H1 (cell line): ENCODE data around the gene NAT10. TPM values are rescaled to one million over a fixed set of nuclear protein-coding genes. Genes with fewer than 3 reads are reported as not detected.

Experiments
- CEBPB ChIP-seq: IDR thresholded peaks from 2 replicates; pipeline ENCODE4 v1.6.1; 2012; ENCODE audit warnings: low read depth, low read length
- CHD7 ChIP-seq: fragments of 300-600 bp; sonication (generic); IDR thresholded peaks from 2 replicates; pipeline ENCODE4 v1.7.1; 2012; ENCODE audit warnings: low read length, moderate library complexity, mild to moderate bottlenecking, inconsistent platforms; ENCODE audit not compliant: insufficient replicate concordance
- TAF7 ChIP-seq: optimal IDR thresholded peaks from 2 replicates; pipeline ENCODE3; 2011; ENCODE audit warnings: low read depth, mild to moderate bottlenecking, inconsistent platforms, low read length, moderate library complexity, borderline replicate concordance
- polyA plus RNA-seq, 7 experiments: library from polyadenylated mRNA; depleted of rRNA in 3 of 7; stranded (reverse) in 5 of 7; unstranded in 2 of 7; fragments of >200 nt in 5 of 7; fragments of 200-250 nt in 2 of 7; gene quantifications; 1 replicate in 5 of 7; 2 replicates in 1 of 7; 4 replicates in 1 of 7; pipeline versions ENCODE4 v1.2.1 to v1.2.3, GENCODE V29; 2011 to 2013; ENCODE audit warnings: missing spikeins in 2 of 7, mixed read lengths in 2 of 7
- total RNA-seq: library from RNA; stranded (reverse); fragmentation: NEBNext Ultra II Directional; extraction: Animal tissue kit (Norgen Biotek cat#: 25700); gene quantifications from 2 replicates; pipeline ENCODE4 v1.2.1, GENCODE V29; 2021

NAT10 gene
- total and polyA plus RNA-seq, 2 of the 8 experiments (the other 6 are each of a cell fraction or from before 2014, with no cell fraction given), result 66.3 to 89.6 TPM

GRCh38 chr11:34056672-34057071 lies 48.8 kb upstream of the NAT10 start (continued):
- TF ChIP-seq CHD7, result no peak
- TF ChIP-seq TAF7, result no peak
- TF ChIP-seq CEBPB, result no peak
